Activated CD4-positive, alpha-beta memory T cell treated with anti-CD3 and anti-CD28 coated beads for 36 hours (primary cell): ENCODE measurements around the gene EIF2B1. TPM values are rescaled to one million over a fixed set of nuclear protein-coding genes. Genes with fewer than 3 reads are reported as not detected.
A peak's percentile ranks its signal among the peaks of the same experiment; 100 is the strongest.
"Not testable (repeated sequence)": the region's sequence is repeated elsewhere in the genome, so short reads cannot be mapped to it uniquely, and the experiment has no call there.

Source experiments
- CTCF ChIA-PET: fragments of 350-600 bp; sonication (Branson Sonifier 250); formaldehyde crosslinking; loops from one replicate; lab custom pipeline; 2021; ENCODE audit warnings: antibody characterized with exemption, inconsistent platforms; lab: Charles Lee
- POLR2A ChIA-PET: fragments of 350-600 bp; sonication (Branson Sonifier 250); formaldehyde crosslinking; loops from one replicate; lab custom pipeline; 2021; ENCODE audit warnings: antibody characterized with exemption; lab: Charles Lee
- DNase-seq: peaks from one replicate; pipeline ENCODE4 v3.0.0-alpha.2; 2020
- H3K27ac Mint-ChIP-seq: one replicate; pipeline ENCODE4 v1.8.0; 2021; ENCODE audit warnings: mixed read lengths
- H3K27me3 Mint-ChIP-seq: one replicate; pipeline ENCODE4 v1.8.0; 2021; ENCODE audit warnings: mixed read lengths
- H3K36me3 Mint-ChIP-seq: one replicate; pipeline ENCODE4 v1.8.0; 2021; ENCODE audit warnings: mixed read lengths
- H3K4me1 Mint-ChIP-seq: one replicate; pipeline ENCODE4 v1.8.0; 2021; ENCODE audit warnings: low read depth, mixed read lengths
- H3K4me3 Mint-ChIP-seq: one replicate; pipeline ENCODE4 v1.8.0; 2021; ENCODE audit warnings: mild to moderate bottlenecking, mixed read lengths
- H3K9me3 Mint-ChIP-seq: one replicate; pipeline ENCODE4 v1.8.0; 2021; ENCODE audit warnings: mixed read lengths
- intact Hi-C: fragments of 100-400 bp; cut with micrococcal nuclease; formaldehyde crosslinking; loops from one replicate; pipeline ENCODE4 v1.15.1; 2023
- total RNA-seq, 2 experiments: library from RNA; stranded (reverse); gene quantifications; one replicate each; pipeline ENCODE4 v1.2.3, GENCODE V29; 2021

The EIF2B1 gene
- total RNA-seq, 2 experiments from 2014 or later: 51.7 to 61.9 TPM

DNA sequence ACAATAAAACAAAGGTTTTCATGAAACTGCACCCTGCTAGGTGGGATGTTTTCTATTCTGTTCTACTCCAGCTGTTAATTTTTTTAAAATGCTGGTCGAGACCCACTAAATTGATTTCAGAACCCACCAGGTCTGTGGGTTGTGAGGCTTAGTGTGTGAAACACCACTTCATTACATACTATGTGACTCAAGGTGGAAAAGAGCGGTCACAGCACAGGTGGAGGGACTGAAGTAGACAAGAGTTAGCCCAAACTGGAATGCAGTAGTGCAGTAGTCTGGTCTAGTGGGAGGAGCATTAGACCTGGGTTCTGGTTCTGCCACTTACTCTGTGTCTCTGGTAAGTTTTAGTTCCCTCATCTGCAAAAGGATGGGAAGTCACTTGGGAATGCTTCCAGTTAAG lies 19.4 kb downstream of the EIF2B1 start:
- no peaks in the 10 kb centered on the region for H3K27me3 Mint-ChIP-seq
- POLR2A ChIA-PET: no interaction called here

DNA sequence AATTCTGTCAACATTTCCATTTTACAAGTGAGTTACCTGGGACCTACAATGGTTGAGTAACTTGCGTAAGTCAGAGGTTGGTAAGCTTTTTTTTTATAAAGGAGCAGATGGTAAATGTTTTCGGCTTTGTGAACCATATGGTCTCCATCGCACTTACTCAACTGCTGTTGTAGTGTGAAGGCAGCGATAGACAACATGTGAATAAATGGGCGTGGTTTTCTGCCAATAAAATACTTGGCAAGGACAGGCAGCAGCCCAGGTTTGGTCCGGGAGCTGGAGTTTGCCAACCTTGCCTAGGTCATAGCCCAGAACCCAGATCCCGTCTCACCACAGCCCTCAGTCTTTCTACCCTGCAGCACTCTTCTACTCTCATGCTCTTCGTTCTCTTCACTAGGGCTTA lies 25.3 kb downstream of the EIF2B1 start:
- intact Hi-C loops: no loop called here
- Mint-ChIP-seq H3K36me3 (peaks cover 55% of the 10 kb centered on the region), H3K9me3 (no peaks in the 10 kb centered on the region), H3K4me1 (peaks cover 13% of the 10 kb centered on the region), H3K27me3 (no peaks in the 10 kb centered on the region), H3K27ac (no peak overlapping the region), H3K4me3 (no peak overlapping the region)
- CTCF ChIA-PET: no interaction called here
- POLR2A ChIA-PET: no interaction called here
- no peak for DNase-seq

More for the DNA sequence above, 19.4 kb downstream of the EIF2B1 start:
- Mint-ChIP-seq H3K27ac (no peak overlapping the region), H3K36me3 (peaks cover 64% of the 10 kb centered on the region), H3K4me3 (no peak overlapping the region), H3K4me1 (peaks cover 2% of the 10 kb centered on the region), H3K9me3 (no peaks in the 10 kb centered on the region)
- intact Hi-C loops: no loop called here
- no peak for DNase-seq
- CTCF ChIA-PET: interaction anchor here (1.1 kb wide), 1 partner anchor 12 kb away, joined by 4 read pairs; no protein-coding TSS in a partner anchor

DNA sequence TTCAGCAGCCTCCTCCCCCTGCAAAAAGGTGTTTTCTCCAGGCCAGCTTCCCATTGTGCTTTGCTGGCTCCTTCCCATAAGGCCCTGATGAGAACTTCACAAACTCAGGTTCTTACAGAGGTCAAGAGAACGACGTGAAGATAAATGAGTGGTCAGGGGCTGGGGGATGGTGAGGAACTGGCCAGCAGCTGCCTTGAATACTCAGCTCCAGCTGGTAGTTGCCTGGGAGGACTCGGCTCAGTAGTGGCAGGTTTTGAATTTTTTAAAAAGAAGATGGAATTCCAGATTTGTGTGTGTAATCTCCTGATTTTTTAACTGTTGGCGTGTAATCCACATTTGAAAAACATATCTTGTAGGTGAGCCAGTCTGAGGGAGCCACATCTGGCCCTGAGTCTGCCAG lies 25.7 kb downstream of the EIF2B1 start:
- intact Hi-C loops: no loop called here
- no peak overlapping the region for H3K4me3 Mint-ChIP-seq
- no peak for DNase-seq
- no peaks in the 10 kb centered on the region for H3K9me3 Mint-ChIP-seq
- CTCF ChIA-PET: no interaction called here
- peaks cover 17% of the 10 kb centered on the region for H3K4me1 Mint-ChIP-seq
- POLR2A ChIA-PET: no interaction called here
- H3K36me3 Mint-ChIP-seq: peaks cover 56% of the 10 kb centered on the region
- H3K27ac Mint-ChIP-seq: no peak overlapping the region
- no peaks in the 10 kb centered on the region for H3K27me3 Mint-ChIP-seq

DNA sequence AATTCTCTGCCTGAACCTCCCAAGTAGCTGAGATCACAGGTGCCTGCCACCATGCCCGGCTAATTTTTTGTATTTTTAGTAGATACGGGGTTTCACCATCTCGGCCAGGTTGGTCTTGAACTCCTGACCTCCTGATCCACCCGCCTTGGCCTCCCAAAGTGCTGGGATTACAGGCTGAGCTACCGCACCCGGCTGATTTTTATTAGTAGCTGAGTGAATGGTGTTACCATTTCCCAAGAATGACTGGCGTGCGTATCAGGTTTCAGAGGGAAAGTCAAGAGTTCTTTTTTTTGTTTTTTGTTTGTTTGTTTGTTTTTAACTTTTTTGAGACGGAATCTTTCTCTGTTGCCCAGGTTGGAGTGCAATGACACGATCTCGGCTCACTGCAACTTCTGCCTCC lies 30.0 kb downstream of the EIF2B1 start:
- H3K27me3 Mint-ChIP-seq, DNase-seq, H3K27ac Mint-ChIP-seq, H3K9me3 Mint-ChIP-seq, intact Hi-C loops: not testable (repeated sequence)
- peak overlapping the region; percentile 84 for H3K4me3 Mint-ChIP-seq
- H3K4me1 Mint-ChIP-seq: peaks cover 31% of the 10 kb centered on the region
- POLR2A ChIA-PET: interaction anchor here (1.6 kb wide), 1 partner anchor 109 kb away, joined by 6 read pairs; the partner anchor contains the start of gene ATP6V0A2
- CTCF ChIA-PET: interaction anchor here (0.6 to 1.0 kb wide), 2 partner anchors 15 to 22 kb away, joined by 3 to 4 read pairs; no protein-coding TSS in a partner anchor
- H3K36me3 Mint-ChIP-seq: peaks cover 39% of the 10 kb centered on the region

DNA sequence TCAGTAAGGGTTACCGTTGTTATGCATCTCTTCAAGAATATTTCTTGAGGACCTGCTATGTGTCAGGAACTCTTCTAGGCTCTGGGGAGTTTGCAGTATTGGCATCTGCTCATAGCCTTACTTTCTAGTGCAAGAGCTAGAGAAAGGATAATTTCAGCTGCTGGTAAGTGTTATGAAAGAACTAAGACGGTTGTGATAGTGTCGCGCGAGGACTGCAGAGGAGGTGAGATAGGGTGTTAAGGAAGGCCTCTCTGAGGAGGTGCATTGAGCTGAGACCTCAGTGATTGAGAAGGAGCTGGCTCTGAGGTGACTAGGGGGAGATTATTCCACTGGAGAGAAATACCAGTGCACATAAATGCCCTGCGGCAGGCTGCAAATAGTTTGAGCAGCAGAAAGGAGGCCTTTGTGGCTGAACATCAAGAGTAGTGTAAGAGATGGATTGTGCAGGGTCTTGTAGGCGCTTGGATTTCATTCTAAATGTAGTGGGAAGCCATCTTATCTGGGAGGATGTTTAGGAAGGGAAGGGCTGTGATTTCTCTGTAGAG lies 30.8 kb downstream of the EIF2B1 start:
- H3K4me1 Mint-ChIP-seq: peaks cover 31% of the 10 kb centered on the region
- DNase-seq: peak; percentile 36
- H3K36me3 Mint-ChIP-seq: peaks cover 36% of the 10 kb centered on the region
- intact Hi-C loops: loop anchor here (1.0 kb wide), 3 partner anchors 18 to 110 kb away; partner anchors contain the start of genes ATP6V0A2, EIF2B1, GTF2H3 and TMED2
- H3K27me3 Mint-ChIP-seq: no peaks in the 10 kb centered on the region
- H3K4me3 Mint-ChIP-seq: peak overlapping the region; percentile 84
- POLR2A ChIA-PET: interaction anchor here (0.6 to 1.8 kb wide), 6 partner anchors 12 to 237 kb away, joined by 3 to 6 read pairs (median 6); partner anchors contain the start of gene ATP6V0A2
- CTCF ChIA-PET: interaction anchor here (0.8 to 1.3 kb wide), 5 partner anchors 11 to 365 kb away, joined by 3 to 4 read pairs (median 3); no protein-coding TSS in a partner anchor
- no peaks in the 10 kb centered on the region for H3K9me3 Mint-ChIP-seq
- H3K27ac Mint-ChIP-seq: peak overlapping the region; percentile 90

DNA sequence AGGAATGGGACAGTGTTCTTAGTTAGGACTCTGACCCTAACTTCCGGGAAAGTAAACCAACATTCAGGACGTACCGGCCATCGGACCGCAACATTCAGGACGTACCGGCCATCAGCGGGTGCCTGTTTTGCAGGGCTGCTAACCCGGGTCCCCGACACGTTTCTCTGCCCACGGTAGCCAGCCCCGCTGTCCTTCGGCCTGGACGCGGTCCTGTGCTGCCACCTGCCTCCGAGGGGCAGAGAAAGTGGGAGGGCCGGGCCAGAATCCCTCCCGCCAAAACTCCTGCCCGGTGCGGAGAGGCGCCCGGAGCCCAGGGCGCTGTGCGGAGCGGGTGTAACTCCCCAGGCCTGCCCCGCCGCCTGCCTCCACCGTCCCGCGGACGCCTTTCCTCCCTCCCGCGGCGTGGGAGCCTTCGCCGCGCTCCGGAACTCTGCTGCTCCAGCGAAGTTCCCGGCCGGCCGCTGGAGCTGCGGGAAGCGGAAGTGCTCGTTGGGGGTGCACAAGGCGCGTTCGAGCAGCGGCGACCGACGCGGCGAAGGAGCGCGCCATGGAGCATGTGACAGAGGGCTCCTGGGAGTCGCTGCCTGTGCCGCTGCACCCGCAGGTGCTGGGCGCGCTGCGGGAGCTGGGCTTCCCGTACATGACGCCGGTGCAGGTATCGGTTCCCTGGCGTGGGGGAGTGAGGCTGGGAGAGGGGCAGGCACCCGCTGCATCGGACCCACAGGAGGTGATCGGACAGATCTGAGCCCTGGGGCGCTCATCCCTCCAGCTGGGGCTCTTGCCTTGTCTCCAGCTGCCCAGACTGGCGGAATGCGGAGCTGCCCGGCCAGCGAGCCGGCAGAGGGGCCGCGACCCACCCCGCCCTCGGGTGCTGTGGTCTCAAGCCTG lies 31.6 kb downstream of the EIF2B1 start, which contains the start of gene DDX55:
Gene DDX55 (plus strand): TSS at position 498 of the 888 bp plus-strand sequence. CDS start 50 bp downstream, at position 548.
- POLR2A ChIA-PET: interaction anchor here (0.6 to 1.8 kb wide), 9 partner anchors 12 to 236 kb away, joined by 3 to 6 read pairs (median 5); partner anchors contain the start of genes ATP6V0A2 and KMT5A

DNA sequence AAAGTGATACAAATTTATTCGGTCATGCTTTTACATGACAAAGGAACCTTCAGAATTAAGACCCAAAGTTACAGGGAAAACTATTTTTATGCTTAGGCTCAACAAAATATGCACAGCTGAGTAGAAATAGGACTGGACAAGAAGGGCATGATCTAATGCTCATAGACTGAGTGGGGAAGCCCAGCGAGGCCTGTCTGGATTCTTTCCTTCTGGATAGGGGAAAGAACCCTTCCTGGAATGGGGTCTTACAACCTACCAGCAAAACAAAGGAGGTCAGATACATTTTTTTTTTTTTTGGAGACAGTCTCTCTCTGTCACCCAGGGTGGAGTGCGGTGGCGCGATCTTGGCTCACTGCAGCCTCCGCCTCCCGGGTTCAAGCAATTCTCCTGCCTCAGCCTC lies 33.8 kb downstream of the EIF2B1 start:
- Mint-ChIP-seq H3K4me3 (peak overlapping the region; percentile 31), H3K27ac (no peak overlapping the region), H3K9me3 (no peaks in the 10 kb centered on the region), H3K36me3 (peaks cover 31% of the 10 kb centered on the region), H3K4me1 (peaks cover 26% of the 10 kb centered on the region), H3K27me3 (no peaks in the 10 kb centered on the region)
- no peak for DNase-seq
- ChIA-PET CTCF (interaction anchor here (1.0 kb wide), 1 partner anchor 17 kb away, joined by 3 read pairs; no protein-coding TSS in a partner anchor), POLR2A (no interaction called here)
- intact Hi-C loops: no loop called here

More for the DNA sequence above, 31.6 kb downstream of the EIF2B1 start, which contains the start of gene DDX55:
- peak within 1 kb of the TSS; percentile 90 for H3K27ac Mint-ChIP-seq
- H3K4me3 Mint-ChIP-seq: peak within 1 kb of the TSS; percentile 84
- CTCF ChIA-PET: interaction anchor here (0.7 to 1.3 kb wide), 6 partner anchors 12 to 364 kb away, joined by 3 to 4 read pairs (median 3); no protein-coding TSS in a partner anchor
- no peaks in the 10 kb centered on the region for H3K27me3 Mint-ChIP-seq
- DNase-seq: peak; percentile 90
- H3K36me3 Mint-ChIP-seq: peaks cover 29% of the 10 kb centered on the region
- intact Hi-C loops: loop anchor here (1.0 kb wide), 4 partner anchors 18 to 628 kb away; partner anchors contain the start of genes ATP6V0A2, EIF2B1, GTF2H3 and TMED2
- peaks cover 30% of the 10 kb centered on the region for H3K4me1 Mint-ChIP-seq
- H3K9me3 Mint-ChIP-seq: no peaks in the 10 kb centered on the region

DNA sequence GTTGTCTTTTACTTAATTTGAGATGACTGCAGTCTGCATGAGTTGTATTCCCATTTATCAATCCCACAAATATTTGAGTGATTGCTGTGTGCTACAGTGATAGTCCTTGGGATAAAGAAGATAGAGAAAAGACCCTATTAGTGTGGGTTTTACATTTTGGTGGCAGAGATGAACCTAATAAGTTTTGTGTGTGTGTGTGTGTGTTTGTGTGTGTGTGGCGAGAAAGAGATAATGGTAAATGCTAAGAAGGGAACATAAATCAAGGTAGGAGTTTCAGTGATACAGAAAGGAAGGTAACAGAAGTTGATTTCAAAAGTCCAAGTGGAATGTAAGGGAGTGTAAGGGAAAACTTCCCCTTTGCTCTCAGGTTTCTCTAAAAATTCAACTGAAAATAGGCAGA lies 34.2 kb downstream of the EIF2B1 start:
- H3K4me3 Mint-ChIP-seq: peak overlapping the region; percentile 31
- H3K4me1 Mint-ChIP-seq: peaks cover 24% of the 10 kb centered on the region
- ChIA-PET CTCF (no interaction called here), POLR2A (no interaction called here)
- H3K27me3 Mint-ChIP-seq: no peaks in the 10 kb centered on the region
- H3K36me3 Mint-ChIP-seq: peaks cover 29% of the 10 kb centered on the region
- intact Hi-C loops: no loop called here
- peak overlapping the region; percentile 30 for H3K27ac Mint-ChIP-seq
- no peak for DNase-seq
- no peaks in the 10 kb centered on the region for H3K9me3 Mint-ChIP-seq

DNA sequence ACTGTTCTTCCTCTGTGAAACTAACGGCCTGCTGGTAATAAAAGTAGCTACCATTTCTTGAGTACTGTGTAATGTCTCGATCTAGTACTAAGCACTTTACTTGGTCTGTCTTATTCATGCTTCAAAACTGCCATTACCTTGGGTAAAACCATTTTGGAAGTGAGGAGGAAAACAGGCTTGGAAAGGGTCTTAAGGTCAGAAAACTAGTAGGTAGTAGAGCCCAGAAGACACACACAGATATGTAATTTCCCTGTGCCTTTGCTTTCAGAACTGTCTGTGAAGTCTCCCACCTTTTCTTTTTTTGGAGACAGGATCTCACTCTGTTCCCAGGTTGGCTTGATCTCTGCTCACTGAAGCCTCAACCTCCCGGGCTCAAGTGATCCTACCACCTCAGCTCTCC lies 35.0 kb downstream of the EIF2B1 start:
- no peak overlapping the region for H3K27ac Mint-ChIP-seq
- peaks cover 28% of the 10 kb centered on the region for H3K36me3 Mint-ChIP-seq
- POLR2A ChIA-PET: interaction anchor here (0.6 kb wide), 2 partner anchors 8 to 217 kb away, joined by 3 read pairs; no protein-coding TSS in a partner anchor
- CTCF ChIA-PET: interaction anchor here (1.9 kb wide), 1 partner anchor 17 kb away, joined by 5 read pairs; no protein-coding TSS in a partner anchor
- intact Hi-C loops: no loop called here
- no peak overlapping the region for H3K4me3 Mint-ChIP-seq
- no peak for DNase-seq
- H3K4me1 Mint-ChIP-seq: peaks cover 18% of the 10 kb centered on the region
- no peaks in the 10 kb centered on the region for H3K27me3 Mint-ChIP-seq
- H3K9me3 Mint-ChIP-seq: no peaks in the 10 kb centered on the region

DNA sequence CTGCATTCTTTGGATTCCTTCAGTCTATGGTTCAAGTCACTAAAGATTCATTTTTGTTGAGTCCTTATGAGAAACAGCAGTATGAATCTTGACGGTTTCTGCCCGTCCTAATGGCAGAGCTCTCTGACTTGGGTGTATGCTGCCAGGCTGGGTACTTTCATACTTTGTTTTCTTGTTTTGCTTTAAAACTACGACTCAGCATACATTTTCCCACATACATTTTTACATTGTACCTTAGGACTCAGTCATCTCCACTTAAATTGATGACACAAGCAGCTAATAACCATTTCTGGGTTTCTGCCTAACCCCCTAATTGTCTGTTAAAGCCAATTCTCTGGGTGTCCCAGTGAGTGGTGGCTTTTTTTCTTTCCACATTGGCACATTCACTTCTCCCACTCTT lies 36.4 kb downstream of the EIF2B1 start:
- H3K9me3 Mint-ChIP-seq: no peaks in the 10 kb centered on the region
- no peak for DNase-seq
- H3K27me3 Mint-ChIP-seq: no peaks in the 10 kb centered on the region
- H3K27ac Mint-ChIP-seq: peak overlapping the region; percentile 18
- peaks cover 23% of the 10 kb centered on the region for H3K36me3 Mint-ChIP-seq
- intact Hi-C loops: no loop called here
- no peak overlapping the region for H3K4me3 Mint-ChIP-seq
- ChIA-PET CTCF (interaction anchor here (1.9 kb wide), 1 partner anchor 15 kb away, joined by 5 read pairs; no protein-coding TSS in a partner anchor), POLR2A (no interaction called here)
- H3K4me1 Mint-ChIP-seq: peaks cover 16% of the 10 kb centered on the region

DNA sequence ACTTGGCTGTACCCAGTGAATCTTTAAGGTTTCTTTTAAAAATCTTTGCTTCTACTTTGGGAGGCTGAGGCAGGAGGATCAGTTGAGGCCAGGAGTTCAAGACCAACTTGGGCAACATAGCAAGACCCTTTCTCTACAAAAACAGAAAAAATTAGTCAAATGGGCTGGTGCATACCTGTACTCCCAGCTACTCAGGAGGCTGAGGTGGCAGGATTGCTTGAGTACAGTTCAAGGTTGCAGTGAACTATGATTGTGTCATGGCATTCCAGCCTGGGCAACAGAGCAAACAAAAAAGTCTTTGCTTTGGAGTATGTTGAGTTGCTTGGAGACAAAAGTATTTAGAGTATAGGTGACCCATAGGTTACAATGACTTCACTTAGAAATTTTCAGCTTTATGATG lies 37.8 kb downstream of the EIF2B1 start:
- ChIA-PET POLR2A (no interaction called here), CTCF (no interaction called here)
- no peak for DNase-seq
- intact Hi-C loops: no loop called here
- Mint-ChIP-seq H3K27me3 (no peaks in the 10 kb centered on the region), H3K36me3 (peaks cover 27% of the 10 kb centered on the region), H3K4me3 (no peak overlapping the region), H3K9me3 (no peaks in the 10 kb centered on the region), H3K4me1 (peaks cover 23% of the 10 kb centered on the region), H3K27ac (peak overlapping the region; percentile 14)
